HG03442 (cell line): ENCODE data around the gene TCF21.
"Not testable (repeated sequence)": the region's sequence is repeated elsewhere in the genome, so short reads cannot be mapped to it uniquely, and the experiment has no call there.

Experiments
- ATAC-seq: cut with Tn5 transposase; IDR thresholded peaks from one replicate; pipeline ENCODE4 v1.9.1; 2021; ENCODE audit warnings: mild to moderate bottlenecking, moderate library complexity; ENCODE audit not compliant: unreplicated experiment

The TCF21 gene

GRCh38 chr6:133888929-133889556, at the start of gene TCF21:
TCF21 (plus strand) TSS chr6:133889113; CDS start chr6:133889398, 285 bp downstream.
- no peak for ATAC-seq

GRCh38 chr6:133841176-133841575, 47.7 kb upstream of the TCF21 start:
- no peak for ATAC-seq

DNA sequence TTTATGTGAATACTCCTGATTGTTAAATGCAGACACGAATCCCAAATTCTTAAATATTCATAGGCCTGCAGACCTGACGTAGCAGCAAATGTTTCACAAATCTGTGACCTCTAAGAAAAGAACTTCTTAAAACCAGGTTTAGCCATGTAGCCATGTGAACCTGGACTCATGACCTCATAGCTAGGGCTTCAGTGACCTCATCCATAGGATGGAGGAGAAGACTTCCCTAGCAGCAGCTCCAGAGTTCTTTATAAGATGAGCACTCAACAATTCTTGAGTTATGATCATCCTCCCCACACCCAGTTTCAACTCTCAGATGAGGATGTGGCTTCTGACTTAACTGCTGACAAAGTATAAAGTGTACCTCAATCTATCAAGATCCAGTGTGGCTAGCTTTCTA, 45.8 kb upstream of the TCF21 start:
- no peak for ATAC-seq

- ATAC-seq = no peak
These were observed 44.2 kb upstream of the TCF21 start for GRCh38 chr6:133844709-133845108.

GRCh38 chr6:133854041-133854363, 34.9 kb upstream of the TCF21 start:
- no peak for ATAC-seq

- ATAC-seq = no peak
These were observed 34.3 kb upstream of the TCF21 start for GRCh38 chr6:133854364-133855275.

- no peak for ATAC-seq
These were observed 33.5 kb upstream of the TCF21 start for GRCh38 chr6:133855276-133855990.

DNA sequence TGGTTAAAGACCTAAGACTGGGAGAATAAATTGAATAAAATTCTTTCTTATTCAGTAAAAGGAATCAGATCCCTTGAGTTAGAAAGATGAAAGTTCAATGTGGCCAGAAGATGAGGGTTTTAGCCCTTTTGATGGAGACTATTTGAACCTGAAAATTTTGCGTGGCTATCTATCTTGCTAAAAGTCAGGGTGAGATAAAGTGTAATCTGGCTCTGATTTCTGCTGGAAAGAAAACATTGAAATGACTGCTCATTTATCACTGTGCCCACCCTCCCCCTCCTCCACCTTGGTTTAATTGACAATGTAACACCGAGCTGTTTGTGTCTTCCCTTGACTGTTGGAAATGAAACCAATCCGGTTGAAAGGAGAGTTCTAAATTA, 32.9 kb upstream of the TCF21 start:
- no peak for ATAC-seq

DNA sequence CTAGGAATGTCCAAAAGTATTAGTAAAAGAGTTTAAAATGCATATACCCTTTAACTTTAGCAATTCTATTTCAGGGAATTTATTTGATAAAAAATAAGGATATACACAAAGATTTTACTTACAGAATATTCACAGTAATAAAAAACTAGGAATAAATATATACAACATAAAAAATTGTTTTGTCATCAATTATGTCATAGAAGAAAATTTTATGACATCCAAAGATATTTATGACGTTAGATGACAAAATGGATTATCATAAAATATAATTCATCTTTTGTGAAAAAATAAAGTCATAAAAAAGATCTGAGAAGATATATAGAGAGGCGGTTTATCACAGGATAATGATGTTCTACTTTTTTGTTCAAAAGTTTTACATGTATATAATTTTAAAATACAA, 32.0 kb upstream of the TCF21 start:
- no peak for ATAC-seq

- ATAC-seq = no peak
These were observed 31.2 kb upstream of the TCF21 start for GRCh38 chr6:133857696-133858095.

GRCh38 chr6:133861337-133861736, 27.6 kb upstream of the TCF21 start:
- not testable (repeated sequence) for ATAC-seq

GRCh38 chr6:133863228-133863627, 25.7 kb upstream of the TCF21 start:
- ATAC-seq = no peak

- no peak for ATAC-seq
These were observed 23.2 kb upstream of the TCF21 start for GRCh38 chr6:133865680-133866079.

GRCh38 chr6:133871131-133871530, 17.8 kb upstream of the TCF21 start:
- ATAC-seq = no peak

DNA sequence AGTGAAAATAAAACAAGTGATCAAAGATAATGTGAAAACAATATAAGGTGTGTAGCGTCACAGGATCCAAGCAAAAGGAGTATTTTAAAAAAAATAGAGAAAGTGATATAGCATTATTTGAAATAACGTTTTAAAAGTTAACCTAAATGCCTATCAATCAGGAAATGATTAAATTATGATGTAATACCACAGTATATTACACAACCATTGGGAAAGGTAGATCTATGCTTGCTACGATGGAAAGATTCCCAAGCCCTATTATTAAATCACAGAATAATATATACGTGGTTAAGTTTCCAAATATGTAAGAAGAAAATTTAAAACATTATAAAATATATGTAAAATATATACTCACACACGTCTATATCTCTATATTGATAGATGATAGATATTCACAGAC, 15.4 kb upstream of the TCF21 start:
- no peak for ATAC-seq

GRCh38 chr6:133877116-133877515, 11.8 kb upstream of the TCF21 start:
- ATAC-seq = no peak

DNA sequence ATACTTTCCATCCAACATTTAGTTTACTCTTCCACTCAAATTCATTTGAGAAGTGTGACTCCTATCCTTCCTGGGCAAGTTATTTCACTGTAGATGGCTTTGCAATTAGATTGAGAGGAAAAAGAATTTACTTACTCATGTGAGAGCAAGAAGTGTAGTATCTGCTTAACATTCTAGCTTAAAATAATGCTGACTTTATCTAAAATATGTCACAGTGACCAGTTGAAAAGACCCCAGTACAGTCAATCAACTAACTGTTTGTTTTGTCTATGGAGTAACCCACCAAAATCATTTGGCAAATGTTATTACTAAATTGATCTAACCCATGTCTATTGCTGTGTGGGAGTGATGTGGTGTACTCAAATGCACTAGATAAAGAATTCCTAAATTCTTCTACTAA, 8.9 kb upstream of the TCF21 start:
- no peak for ATAC-seq

DNA sequence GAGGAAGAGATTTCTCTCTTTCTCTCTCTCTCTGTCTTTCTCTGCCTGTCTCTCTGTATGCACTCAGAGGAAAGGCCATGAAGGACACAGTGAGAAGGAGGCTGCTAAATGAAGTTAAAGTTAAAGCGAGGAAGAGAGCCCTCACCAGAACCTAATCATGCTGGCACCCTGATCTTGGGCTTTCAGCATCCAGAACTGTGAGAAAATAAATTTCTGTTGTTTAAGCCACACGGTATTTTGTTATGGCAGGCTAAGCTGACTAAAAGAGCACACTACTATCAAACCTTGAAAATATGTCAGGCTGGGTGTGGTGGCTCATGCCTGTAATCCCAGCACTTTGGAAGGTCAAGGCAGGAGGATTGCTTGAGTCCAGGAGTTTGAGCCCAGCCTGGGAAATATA, 8.0 kb upstream of the TCF21 start:
- ATAC-seq = no peak

GRCh38 chr6:133886104-133886775, 2.7 kb upstream of the TCF21 start:
- no peak for ATAC-seq

DNA sequence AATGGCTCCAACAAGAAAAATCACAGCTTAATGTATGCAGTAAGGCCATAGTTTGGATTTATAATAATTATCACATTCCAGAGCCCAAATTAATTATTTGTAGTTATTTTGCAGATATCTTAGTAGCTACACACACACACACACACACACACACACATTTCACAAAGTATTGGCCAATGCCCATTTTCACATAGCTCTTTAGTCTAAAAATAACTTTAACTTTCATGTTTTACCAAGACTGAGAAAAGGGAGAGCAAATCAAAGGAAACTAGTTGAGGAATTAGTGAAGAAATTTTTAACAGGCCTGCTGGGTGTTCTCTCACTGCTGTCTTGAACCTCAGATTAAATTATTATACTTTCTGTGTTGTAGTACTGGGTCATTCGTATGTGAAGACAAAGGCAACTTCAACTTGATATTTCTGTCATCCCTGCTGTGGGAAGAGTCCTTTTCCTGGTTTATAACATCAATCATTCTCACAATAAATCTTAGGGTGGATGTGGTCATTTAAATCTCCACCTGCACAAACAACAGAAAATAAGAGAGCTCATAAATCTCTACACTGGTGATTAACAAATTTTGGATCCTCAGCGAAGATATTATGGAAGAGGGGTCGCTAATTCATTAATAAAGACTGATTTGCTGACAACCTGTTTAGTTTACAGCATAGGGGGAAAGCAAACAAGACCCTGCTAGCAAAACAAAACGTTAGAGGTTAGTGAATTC, 1.6 kb upstream of the TCF21 start:
- no peak for ATAC-seq

DNA sequence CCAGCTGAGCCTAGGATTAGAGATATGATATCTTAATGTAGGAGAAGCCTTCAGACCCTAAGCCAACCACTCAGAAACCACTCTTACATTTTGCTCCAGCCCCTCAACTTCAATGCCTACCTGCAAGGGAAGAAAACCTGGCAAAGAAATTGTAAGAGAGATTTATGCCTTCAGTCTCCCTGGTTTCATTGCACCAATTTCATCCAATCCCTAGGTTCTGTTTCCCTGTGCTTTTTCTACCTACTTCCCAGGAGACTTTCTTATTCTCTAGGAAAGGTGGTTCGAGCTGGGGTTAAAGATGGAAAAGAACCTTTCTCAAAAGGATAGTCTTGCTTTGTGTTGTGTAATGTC, 1.1 kb upstream of the TCF21 start:
- ATAC-seq = no peak
